Measurements from ENCODE around the gene PACSIN2.
"Not testable (repeated sequence)": the region's sequence is repeated elsewhere in the genome, so short reads cannot be mapped to it uniquely, and the experiment has no call there.

The PACSIN2 gene

GRCh38 chr22:42991010-42991651 is 23.8 kb downstream of the PACSIN2 start:
- DNase-seq = peak; percentile 85

GRCh38 chr22:42990131-42990838 is 24.7 kb downstream of the PACSIN2 start:
- peak; percentile 87 for DNase-seq

- DNase-seq = no peak
Measured at GRCh38 chr22:42986115-42986514, 28.8 kb downstream of the PACSIN2 start.

GRCh38 chr22:42985531-42985905 is 29.4 kb downstream of the PACSIN2 start:
- no peak for DNase-seq

- DNase-seq = no peak
Measured at GRCh38 chr22:42984814-42985530, 30.0 kb downstream of the PACSIN2 start.

GRCh38 chr22:42984397-42984796 is 30.6 kb downstream of the PACSIN2 start:
- no peak for DNase-seq

- no peak for DNase-seq
Measured at GRCh38 chr22:42983470-42983869, 31.5 kb downstream of the PACSIN2 start.

- DNase-seq = no peak
Measured at GRCh38 chr22:42979606-42980005, 35.3 kb downstream of the PACSIN2 start.

- no peak for DNase-seq
Measured at GRCh38 chr22:42978453-42979103, 36.4 kb downstream of the PACSIN2 start.

- DNase-seq = no peak
Measured at GRCh38 chr22:42977569-42977968, 37.4 kb downstream of the PACSIN2 start.

GRCh38 chr22:42976217-42976933 is 38.6 kb downstream of the PACSIN2 start:
- no peak for DNase-seq

- DNase-seq = no peak
Measured at GRCh38 chr22:42974223-42974622, 40.7 kb downstream of the PACSIN2 start.

- no peak for DNase-seq
Measured at GRCh38 chr22:42973536-42973881, 41.4 kb downstream of the PACSIN2 start.

- no peak for DNase-seq
Measured at GRCh38 chr22:42972649-42973535, 42.1 kb downstream of the PACSIN2 start.

- not testable (repeated sequence) for DNase-seq
Measured at GRCh38 chr22:42971473-42971860, 43.5 kb downstream of the PACSIN2 start.

GRCh38 chr22:42970029-42970428 is 44.9 kb downstream of the PACSIN2 start:
- DNase-seq = no peak

- peak; percentile 96 for DNase-seq
Measured at GRCh38 chr22:42969348-42969975, 45.5 kb downstream of the PACSIN2 start.

- DNase-seq = peak; percentile 31
Measured at GRCh38 chr22:42967933-42968332, 47.0 kb downstream of the PACSIN2 start.

- DNase-seq = no peak
Measured at GRCh38 chr22:42967005-42967404, 47.9 kb downstream of the PACSIN2 start.

- no peak for DNase-seq
Measured at GRCh38 chr22:42966497-42966896, 48.5 kb downstream of the PACSIN2 start.

Measured in fibroblast of skin of abdomen (primary cell).